ENCODE measurements around the gene EYA4. TPM values are rescaled to one million over a fixed set of nuclear protein-coding genes. Genes with fewer than 3 reads are reported as not detected.

Gene EYA4
- total RNA-seq, 1 experiment from 2014 or later, result not detected

- H3K36me3 ChIP-seq (ENCODE audit: control insufficient read depth, insufficient read depth, low read length), result no peaks in the 10 kb centered on the region
- ChIA-PET POLR2A (no interaction called here), CTCF (no interaction called here)
- no peaks in the 10 kb centered on the region for H3K4me1 ChIP-seq (ENCODE audit: control insufficient read depth, insufficient read depth, low read length)
- no peak overlapping the region for H3K4me3 ChIP-seq (ENCODE audit: low read depth in 2 of 2, low read length in 2 of 2)
- TF ChIP-seq, protein P1, sequence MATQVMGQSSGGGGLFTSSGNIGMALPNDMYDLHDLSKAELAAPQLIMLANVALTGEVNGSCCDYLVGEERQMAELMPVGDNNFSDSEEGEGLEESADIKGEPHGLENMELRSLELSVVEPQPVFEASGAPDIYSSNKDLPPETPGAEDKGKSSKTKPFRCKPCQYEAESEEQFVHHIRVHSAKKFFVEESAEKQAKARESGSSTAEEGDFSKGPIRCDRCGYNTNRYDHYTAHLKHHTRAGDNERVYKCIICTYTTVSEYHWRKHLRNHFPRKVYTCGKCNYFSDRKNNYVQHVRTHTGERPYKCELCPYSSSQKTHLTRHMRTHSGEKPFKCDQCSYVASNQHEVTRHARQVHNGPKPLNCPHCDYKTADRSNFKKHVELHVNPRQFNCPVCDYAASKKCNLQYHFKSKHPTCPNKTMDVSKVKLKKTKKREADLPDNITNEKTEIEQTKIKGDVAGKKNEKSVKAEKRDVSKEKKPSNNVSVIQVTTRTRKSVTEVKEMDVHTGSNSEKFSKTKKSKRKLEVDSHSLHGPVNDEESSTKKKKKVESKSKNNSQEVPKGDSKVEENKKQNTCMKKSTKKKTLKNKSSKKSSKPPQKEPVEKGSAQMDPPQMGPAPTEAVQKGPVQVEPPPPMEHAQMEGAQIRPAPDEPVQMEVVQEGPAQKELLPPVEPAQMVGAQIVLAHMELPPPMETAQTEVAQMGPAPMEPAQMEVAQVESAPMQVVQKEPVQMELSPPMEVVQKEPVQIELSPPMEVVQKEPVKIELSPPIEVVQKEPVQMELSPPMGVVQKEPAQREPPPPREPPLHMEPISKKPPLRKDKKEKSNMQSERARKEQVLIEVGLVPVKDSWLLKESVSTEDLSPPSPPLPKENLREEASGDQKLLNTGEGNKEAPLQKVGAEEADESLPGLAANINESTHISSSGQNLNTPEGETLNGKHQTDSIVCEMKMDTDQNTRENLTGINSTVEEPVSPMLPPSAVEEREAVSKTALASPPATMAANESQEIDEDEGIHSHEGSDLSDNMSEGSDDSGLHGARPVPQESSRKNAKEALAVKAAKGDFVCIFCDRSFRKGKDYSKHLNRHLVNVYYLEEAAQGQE (IDR thresholded peaks at IDR 0.05; ENCODE audit: insufficient read depth in 1 of 2, low read depth in 2 of 2, low read length in 1 of 2), result no peak
- no peak for TF ChIP-seq TCF7L2 (IDR thresholded peaks at IDR 0.05; ENCODE audit: low read depth, low read length)
- H3K9me3 ChIP-seq (ENCODE audit: control insufficient read depth, insufficient read depth, low read depth, low read length), result no peaks in the 10 kb centered on the region
- no peak for ATAC-seq
- intact Hi-C loops (cut with micrococcal nuclease; ENCODE audit: unreplicated experiment) (no loop called here), in situ Hi-C loops (cut with HindIII; ENCODE audit: low pct_unique_long_range_greater_than_20kb, low sequenced_read_pairs) (no loop called here)
- H3K27me3 ChIP-seq (ENCODE audit: control insufficient read depth, insufficient read depth, low read length), result no peaks in the 10 kb centered on the region
- H3K27ac ChIP-seq (ENCODE audit: low read length), result no peak overlapping the region
- BruUV-seq (replicated peaks), result no TSS peak
- no peak for DNase-seq (ENCODE audit: low read depth, low spot score)
Observed at GRCh38 chr6:133265066-133265465, 23.9 kb downstream of the EYA4 start.

DNA sequence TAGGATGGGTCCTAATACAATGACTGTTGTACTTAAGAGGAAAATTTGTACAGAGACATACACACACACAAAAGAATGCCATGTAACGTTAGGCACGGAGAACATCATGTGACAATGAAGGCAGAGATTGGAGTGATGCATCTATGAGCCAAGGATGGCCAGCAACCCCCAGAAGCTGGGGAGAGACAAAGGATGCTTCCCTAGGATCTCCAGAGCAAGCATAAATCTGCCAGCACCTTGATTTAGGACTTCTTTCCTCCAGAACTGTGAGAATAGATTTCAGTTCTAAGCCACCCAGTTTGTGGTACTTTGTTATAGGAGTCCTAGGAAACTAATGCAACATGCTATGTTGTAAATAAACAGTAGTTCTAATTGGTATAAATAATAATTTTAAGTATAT is 25.0 kb downstream of the EYA4 start:
- no TSS peak for BruUV-seq (replicated peaks)
- H3K36me3 ChIP-seq (ENCODE audit: control insufficient read depth, insufficient read depth, low read length), result no peaks in the 10 kb centered on the region
- ATAC-seq, result no peak
- ChIA-PET POLR2A (no interaction called here), CTCF (no interaction called here)
- DNase-seq (ENCODE audit: low read depth, low spot score), result no peak
- H3K27me3 ChIP-seq (ENCODE audit: control insufficient read depth, insufficient read depth, low read length), result no peaks in the 10 kb centered on the region
- no peak overlapping the region for H3K4me3 ChIP-seq (ENCODE audit: low read depth in 2 of 2, low read length in 2 of 2)
- TF ChIP-seq, protein P2, sequence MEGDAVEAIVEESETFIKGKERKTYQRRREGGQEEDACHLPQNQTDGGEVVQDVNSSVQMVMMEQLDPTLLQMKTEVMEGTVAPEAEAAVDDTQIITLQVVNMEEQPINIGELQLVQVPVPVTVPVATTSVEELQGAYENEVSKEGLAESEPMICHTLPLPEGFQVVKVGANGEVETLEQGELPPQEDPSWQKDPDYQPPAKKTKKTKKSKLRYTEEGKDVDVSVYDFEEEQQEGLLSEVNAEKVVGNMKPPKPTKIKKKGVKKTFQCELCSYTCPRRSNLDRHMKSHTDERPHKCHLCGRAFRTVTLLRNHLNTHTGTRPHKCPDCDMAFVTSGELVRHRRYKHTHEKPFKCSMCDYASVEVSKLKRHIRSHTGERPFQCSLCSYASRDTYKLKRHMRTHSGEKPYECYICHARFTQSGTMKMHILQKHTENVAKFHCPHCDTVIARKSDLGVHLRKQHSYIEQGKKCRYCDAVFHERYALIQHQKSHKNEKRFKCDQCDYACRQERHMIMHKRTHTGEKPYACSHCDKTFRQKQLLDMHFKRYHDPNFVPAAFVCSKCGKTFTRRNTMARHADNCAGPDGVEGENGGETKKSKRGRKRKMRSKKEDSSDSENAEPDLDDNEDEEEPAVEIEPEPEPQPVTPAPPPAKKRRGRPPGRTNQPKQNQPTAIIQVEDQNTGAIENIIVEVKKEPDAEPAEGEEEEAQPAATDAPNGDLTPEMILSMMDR (IDR thresholded peaks at IDR 0.05), result no peak
- TF ChIP-seq POLR2AphosphoS5 (IDR thresholded peaks at IDR 0.05; ENCODE audit: low read depth, low read length) (no peak), TCF7L2 (IDR thresholded peaks at IDR 0.05; ENCODE audit: low read depth, low read length) (no peak)
- TF ChIP-seq, protein P1 (IDR thresholded peaks at IDR 0.05; ENCODE audit: insufficient read depth in 1 of 2, low read depth in 2 of 2, low read length in 1 of 2), result no peak
- intact Hi-C loops (cut with micrococcal nuclease; ENCODE audit: unreplicated experiment), result no loop called here
- H3K4me1 ChIP-seq (ENCODE audit: control insufficient read depth, insufficient read depth, low read length), result no peaks in the 10 kb centered on the region
- in situ Hi-C loops (cut with HindIII; ENCODE audit: low pct_unique_long_range_greater_than_20kb, low sequenced_read_pairs), result no loop called here
- no peaks in the 10 kb centered on the region for H3K9me3 ChIP-seq (ENCODE audit: control insufficient read depth, insufficient read depth, low read depth, low read length)
- H3K27ac ChIP-seq (ENCODE audit: low read length), result no peak overlapping the region

All from Panc1 (cell line).